ENCODE data around the gene CRLF3. TPM values are rescaled to one million over a fixed set of nuclear protein-coding genes. Genes with fewer than 3 reads are reported as not detected.
"Not testable (repeated sequence)": the region's sequence is repeated elsewhere in the genome, so short reads cannot be mapped to it uniquely, and the experiment has no call there.

CRLF3 gene
- total RNA-seq, 4 donors from 2014 or later: 8.2 to 11.6 (median 9.9) TPM

DNA sequence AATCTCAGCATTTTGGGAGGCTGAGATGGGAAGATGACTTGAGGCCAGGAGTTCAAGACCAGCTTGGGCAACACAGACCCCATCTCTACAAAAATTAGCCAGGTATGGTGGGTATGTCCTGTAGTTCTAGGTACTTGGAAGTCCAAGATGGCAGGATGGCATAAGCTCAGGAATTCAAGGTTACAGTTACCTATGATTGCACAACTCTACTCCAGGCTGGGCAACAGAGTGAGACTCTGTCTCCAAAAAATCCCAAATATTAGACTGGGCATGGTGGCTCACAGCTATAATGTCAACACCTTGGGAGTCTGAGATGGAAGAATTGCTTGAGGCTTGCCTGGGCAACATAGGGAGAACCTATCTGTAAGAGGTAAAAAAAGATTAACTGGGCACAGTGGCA lies 63.4 kb downstream of the CRLF3 start:
- H3K36me3 ChIP-seq: peaks cover 0 to 72% (median 35%) of the 10 kb centered on the region in 4 donors
- no peak overlapping the region for H3K4me3 ChIP-seq
- no peak for TF ChIP-seq POLR2A (IDR thresholded peaks at IDR 0.05; ENCODE audit: low read depth)
- TF ChIP-seq POLR2AphosphoS5 (IDR thresholded peaks at IDR 0.05): no peak
- TF ChIP-seq EP300 (IDR thresholded peaks at IDR 0.05): no peak
- TF ChIP-seq, protein P1, sequence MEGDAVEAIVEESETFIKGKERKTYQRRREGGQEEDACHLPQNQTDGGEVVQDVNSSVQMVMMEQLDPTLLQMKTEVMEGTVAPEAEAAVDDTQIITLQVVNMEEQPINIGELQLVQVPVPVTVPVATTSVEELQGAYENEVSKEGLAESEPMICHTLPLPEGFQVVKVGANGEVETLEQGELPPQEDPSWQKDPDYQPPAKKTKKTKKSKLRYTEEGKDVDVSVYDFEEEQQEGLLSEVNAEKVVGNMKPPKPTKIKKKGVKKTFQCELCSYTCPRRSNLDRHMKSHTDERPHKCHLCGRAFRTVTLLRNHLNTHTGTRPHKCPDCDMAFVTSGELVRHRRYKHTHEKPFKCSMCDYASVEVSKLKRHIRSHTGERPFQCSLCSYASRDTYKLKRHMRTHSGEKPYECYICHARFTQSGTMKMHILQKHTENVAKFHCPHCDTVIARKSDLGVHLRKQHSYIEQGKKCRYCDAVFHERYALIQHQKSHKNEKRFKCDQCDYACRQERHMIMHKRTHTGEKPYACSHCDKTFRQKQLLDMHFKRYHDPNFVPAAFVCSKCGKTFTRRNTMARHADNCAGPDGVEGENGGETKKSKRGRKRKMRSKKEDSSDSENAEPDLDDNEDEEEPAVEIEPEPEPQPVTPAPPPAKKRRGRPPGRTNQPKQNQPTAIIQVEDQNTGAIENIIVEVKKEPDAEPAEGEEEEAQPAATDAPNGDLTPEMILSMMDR (IDR thresholded peaks at IDR 0.05): no peak
- no peaks in the 10 kb centered on the region for H3K4me1 ChIP-seq
- DNase-seq (ENCODE audit: extremely low spot score): no peak
- no peaks in the 10 kb centered on the region for H3K27me3 ChIP-seq
- no peaks in the 10 kb centered on the region for H3K9me3 ChIP-seq
- intact Hi-C loops (cut with DNase I): no loop called here
- no peak overlapping the region for H3K27ac ChIP-seq (replicated peaks in 1 of 4)

DNA sequence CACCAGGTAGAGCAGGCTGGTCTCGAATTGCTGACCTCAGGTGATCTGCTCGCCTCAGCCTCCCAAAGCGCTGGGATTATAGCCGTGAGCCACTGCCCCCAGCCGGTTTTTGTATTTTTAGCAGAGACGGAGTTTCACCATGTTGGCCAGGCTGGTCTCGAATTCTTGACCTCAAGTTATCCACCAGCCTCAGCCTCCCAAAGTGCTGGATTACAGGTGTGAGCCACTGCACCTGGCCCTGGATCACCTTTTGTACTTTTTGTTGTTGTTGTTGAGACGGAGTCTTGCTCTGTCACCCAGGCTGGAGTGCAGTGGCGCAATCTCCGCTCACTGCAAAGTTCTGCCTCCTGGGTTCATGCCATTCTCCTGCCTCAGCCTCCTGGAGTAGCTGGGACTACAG lies 71.2 kb downstream of the CRLF3 start:
- H3K36me3 ChIP-seq: peaks cover 21 to 90% (median 58%) of the 10 kb centered on the region in 4 donors
- H3K27me3 ChIP-seq; intact Hi-C loops (cut with DNase I); H3K9me3 ChIP-seq; H3K4me3 ChIP-seq; H3K4me1 ChIP-seq; H3K27ac ChIP-seq (replicated peaks in 1 of 4); DNase-seq (ENCODE audit: extremely low spot score): not testable (repeated sequence)
- 98% methylated on average over 10 of the region's 10 CpGs for WGBS

DNA sequence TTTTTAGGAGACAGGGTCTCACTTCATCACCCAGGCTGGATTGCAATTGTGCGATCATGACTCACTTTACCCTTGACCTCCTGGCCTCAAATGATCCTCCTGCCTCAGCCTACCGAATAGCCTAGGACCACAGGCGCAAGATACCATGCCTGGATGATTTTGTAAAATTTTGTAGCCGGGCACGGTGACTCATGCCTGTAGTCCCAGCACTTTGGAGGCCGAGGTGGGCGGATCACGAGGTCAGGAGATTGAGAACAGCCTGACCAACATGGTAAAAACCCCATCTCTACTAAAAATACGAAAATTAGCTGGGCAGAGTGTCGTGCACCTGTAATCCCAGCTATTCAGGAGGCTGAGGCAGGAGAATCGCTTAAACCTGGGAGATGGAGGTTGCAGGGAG lies 73.5 kb downstream of the CRLF3 start:
- H3K9me3 ChIP-seq; H3K4me1 ChIP-seq; H3K27me3 ChIP-seq; DNase-seq (ENCODE audit: extremely low spot score); intact Hi-C loops (cut with DNase I); H3K4me3 ChIP-seq; H3K27ac ChIP-seq (replicated peaks in 1 of 4): not testable (repeated sequence)
- H3K36me3 ChIP-seq: peaks cover 21 to 94% (median 63%) of the 10 kb centered on the region in 4 donors
- 96% methylated on average over 11 of the region's 11 CpGs for WGBS

DNA sequence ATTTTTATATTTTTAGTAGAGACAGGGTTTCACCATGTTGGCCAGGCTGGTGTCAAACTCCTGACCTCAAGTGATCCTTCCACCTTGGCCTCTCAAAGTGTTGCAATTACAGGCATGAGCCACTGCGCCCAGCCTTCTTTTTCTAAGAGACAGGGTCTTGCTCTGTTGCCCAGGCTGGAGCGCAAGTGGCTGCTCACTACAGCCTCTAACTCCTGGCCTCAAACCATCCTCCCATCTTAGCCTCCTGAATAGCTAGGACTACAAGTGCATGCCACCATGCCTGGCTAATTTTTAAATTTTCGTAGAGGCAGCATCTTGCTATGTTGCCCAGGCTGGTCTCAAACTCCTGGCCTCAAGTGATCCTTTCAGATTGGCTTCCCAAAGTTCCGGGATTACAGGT lies 76.9 kb downstream of the CRLF3 start:
- H3K4me3 ChIP-seq; DNase-seq (ENCODE audit: extremely low spot score); H3K27me3 ChIP-seq; H3K4me1 ChIP-seq; intact Hi-C loops (cut with DNase I); H3K9me3 ChIP-seq; H3K27ac ChIP-seq (replicated peaks in 1 of 4): not testable (repeated sequence)
- peaks cover 7 to 86% (median 46%) of the 10 kb centered on the region in 4 donors for H3K36me3 ChIP-seq
- 100% methylated on average over 3 of the region's 4 CpGs for WGBS

DNA sequence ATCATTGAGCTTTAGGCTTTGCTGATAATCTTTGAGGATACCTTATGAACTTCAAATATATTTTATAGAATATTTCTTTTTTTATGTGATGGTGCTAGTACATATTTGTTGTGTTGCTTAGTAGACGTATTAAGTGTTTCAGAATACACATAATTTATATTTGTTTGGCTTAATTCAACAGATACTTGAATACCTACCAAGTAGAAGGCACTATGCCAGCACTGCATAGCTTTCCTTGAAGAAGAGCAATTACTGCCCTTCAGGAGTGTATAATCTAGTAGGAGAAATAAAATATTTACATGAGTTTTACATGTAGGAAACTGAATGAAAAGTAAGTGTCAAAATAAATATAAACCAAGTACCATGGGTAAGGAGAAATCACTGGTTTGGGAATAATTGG lies 81.8 kb downstream of the CRLF3 start:
- H3K4me3 ChIP-seq; DNase-seq (ENCODE audit: extremely low spot score); H3K9me3 ChIP-seq; H3K27me3 ChIP-seq; H3K4me1 ChIP-seq; H3K27ac ChIP-seq (replicated peaks in 1 of 4); intact Hi-C loops (cut with DNase I): not testable (repeated sequence)
- WGBS: 6% methylated on average over 1 of the region's 1 CpG
- H3K36me3 ChIP-seq: peaks cover 6 to 40% (median 20%) of the 10 kb centered on the region in 4 donors

DNA sequence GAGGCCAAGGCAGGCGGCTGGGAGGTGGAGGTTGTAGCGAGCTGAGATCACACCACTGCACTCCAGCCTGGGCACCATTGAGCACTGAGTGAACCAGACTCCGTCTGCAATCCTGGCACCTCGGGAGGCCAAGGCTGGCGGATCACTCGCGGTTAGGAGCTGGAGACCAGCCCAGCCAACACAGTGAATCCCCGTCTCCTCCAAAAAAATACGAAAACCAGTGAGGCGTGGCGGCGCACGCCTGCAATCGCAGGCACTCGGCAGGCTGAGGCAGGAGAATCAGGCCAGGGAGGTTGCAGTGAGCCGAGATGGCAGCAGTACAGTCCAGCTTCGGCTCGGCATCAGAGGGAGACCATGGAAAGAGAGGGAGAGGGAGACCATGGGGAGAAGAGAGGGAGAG lies 88.1 kb downstream of the CRLF3 start:
- DNase-seq (ENCODE audit: extremely low spot score): not testable (repeated sequence)
- 87% methylated on average over 17 of the region's 18 CpGs for WGBS

DNA sequence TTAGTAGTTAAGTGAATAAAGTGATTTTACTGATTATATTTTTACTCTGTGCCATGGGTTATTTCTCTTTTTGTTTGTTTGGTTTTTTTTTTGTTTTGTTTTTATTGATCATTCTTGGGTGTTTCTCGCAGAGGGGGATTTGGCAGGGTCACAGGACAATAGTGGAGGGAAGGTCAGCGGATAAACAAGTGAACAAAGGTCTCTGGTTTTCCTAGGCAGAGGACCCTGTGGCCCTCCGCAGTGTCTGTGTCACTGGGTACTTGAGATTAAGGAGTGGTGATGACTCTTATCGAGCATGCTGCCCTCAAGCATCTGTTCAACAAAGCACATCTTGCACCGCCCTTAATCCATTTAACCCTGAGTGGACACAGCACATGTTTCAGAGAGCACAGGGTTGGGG lies 88.8 kb downstream of the CRLF3 start:
- H3K27me3 ChIP-seq; DNase-seq (ENCODE audit: extremely low spot score); intact Hi-C loops (cut with DNase I); H3K9me3 ChIP-seq; H3K4me3 ChIP-seq; H3K27ac ChIP-seq (replicated peaks in 1 of 4): not testable (repeated sequence)
- 87% methylated on average over 4 of the region's 5 CpGs for WGBS
- H3K4me1 ChIP-seq: peaks cover 17 to 22% (median 20%) of the 10 kb centered on the region in 4 donors
- H3K36me3 ChIP-seq: peaks cover 0 to 18% (median 11%) of the 10 kb centered on the region in 4 donors

More for the DNA sequence above, 88.1 kb downstream of the CRLF3 start:
- peaks cover 0 to 18% (median 11%) of the 10 kb centered on the region in 4 donors for H3K36me3 ChIP-seq
- H3K27ac ChIP-seq (replicated peaks in 1 of 4); H3K4me3 ChIP-seq; H3K27me3 ChIP-seq; intact Hi-C loops (cut with DNase I); H3K9me3 ChIP-seq: not testable (repeated sequence)
- H3K4me1 ChIP-seq: peaks cover 14 to 22% (median 16%) of the 10 kb centered on the region in 4 donors

DNA sequence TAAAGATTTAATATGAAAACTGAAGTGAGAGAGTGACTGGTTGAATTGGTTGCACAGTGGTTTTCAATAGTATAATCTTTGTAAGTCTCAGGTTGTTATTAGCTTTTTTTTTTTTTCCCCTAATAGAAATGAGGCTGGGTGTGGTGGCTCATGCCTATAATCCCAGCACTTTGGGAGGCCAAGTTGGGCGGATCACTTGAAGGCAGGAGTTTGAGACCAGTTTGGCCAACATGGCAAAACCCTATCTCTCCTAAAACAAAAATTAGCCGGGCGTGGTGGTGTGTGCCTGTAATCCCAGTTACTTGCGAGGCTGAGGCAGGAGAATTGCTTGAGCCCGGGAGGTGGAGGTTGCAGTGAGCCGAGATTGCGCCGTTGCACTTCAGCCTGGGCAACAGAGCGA lies 89.3 kb downstream of the CRLF3 start:
- H3K9me3 ChIP-seq; intact Hi-C loops (cut with DNase I); H3K27me3 ChIP-seq; DNase-seq (ENCODE audit: extremely low spot score); H3K27ac ChIP-seq (replicated peaks in 1 of 4); H3K4me3 ChIP-seq: not testable (repeated sequence)
- H3K4me1 ChIP-seq: peaks cover 17 to 23% (median 22%) of the 10 kb centered on the region in 4 donors
- WGBS: 88% methylated on average over 9 of the region's 9 CpGs
- peaks cover 0 to 18% (median 11%) of the 10 kb centered on the region in 4 donors for H3K36me3 ChIP-seq

DNA sequence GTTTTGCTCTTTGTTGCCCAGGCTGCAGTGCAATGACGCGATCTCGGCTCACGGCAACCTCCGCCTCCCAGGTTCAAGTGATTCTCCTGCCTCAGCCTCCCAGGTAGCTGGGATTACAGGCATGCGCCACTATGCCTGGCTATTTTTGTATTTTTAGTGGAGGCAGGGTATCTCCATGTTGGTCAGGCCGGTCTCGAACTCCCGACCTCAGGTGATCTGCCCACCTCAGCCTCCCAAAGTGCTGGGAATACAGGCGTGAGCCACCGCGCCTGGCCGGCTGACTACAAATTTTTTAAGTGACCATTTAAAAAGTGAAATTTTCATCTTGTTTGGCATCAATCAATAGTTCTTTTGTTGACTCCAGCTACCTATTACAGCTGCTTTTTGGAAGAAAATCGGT lies 90.3 kb downstream of the CRLF3 start:
- peaks cover 0 to 18% (median 11%) of the 10 kb centered on the region in 4 donors for H3K36me3 ChIP-seq
- H3K9me3 ChIP-seq; H3K27me3 ChIP-seq; H3K27ac ChIP-seq (replicated peaks in 1 of 4); DNase-seq (ENCODE audit: extremely low spot score); H3K4me3 ChIP-seq; intact Hi-C loops (cut with DNase I): not testable (repeated sequence)
- H3K4me1 ChIP-seq: peaks cover 17 to 23% (median 22%) of the 10 kb centered on the region in 4 donors
- WGBS: 88% methylated on average over 14 of the region's 14 CpGs

Small RNAs within 50 kb of the gene (small RNA-seq; reads per million reads assigned to genes)
- gene RNU6-298P: 0 reads per million in 3 donors

Other genes with a start within 250 kb of the CRLF3 start
- gene ATAD5, start 7.3 kb upstream of the CRLF3 start, total RNA-seq: 1 to 10 TPM in 1 of 4 donors, under 1 TPM in 3; 0.33 to 1.7 (median 0.52) TPM
- 1 to 10 TPM; 5.0 to 7.0 (median 6.6) TPM for gene TEFM, start 81.5 kb upstream of the CRLF3 start, total RNA-seq
- gene ADAP2, start 97.3 kb upstream of the CRLF3 start, total RNA-seq: 10 to 100 TPM; 10.5 to 19.1 (median 14.7) TPM
- gene RNF135, start 146.3 kb upstream of the CRLF3 start, total RNA-seq: 10 to 100 TPM; 20.0 to 28.1 (median 22.9) TPM